GM19240 (cell line): ENCODE data around the gene SLC16A8.
"Not testable (repeated sequence)": the region's sequence is repeated elsewhere in the genome, so short reads cannot be mapped to it uniquely, and the experiment has no call there.

Experiments
- DNase-seq: peaks from one replicate; pipeline ENCODE4 v3.0.0; 2011; ENCODE audit warnings: low spot score; ENCODE audit not compliant: insufficient read length

SLC16A8 gene

DNA sequence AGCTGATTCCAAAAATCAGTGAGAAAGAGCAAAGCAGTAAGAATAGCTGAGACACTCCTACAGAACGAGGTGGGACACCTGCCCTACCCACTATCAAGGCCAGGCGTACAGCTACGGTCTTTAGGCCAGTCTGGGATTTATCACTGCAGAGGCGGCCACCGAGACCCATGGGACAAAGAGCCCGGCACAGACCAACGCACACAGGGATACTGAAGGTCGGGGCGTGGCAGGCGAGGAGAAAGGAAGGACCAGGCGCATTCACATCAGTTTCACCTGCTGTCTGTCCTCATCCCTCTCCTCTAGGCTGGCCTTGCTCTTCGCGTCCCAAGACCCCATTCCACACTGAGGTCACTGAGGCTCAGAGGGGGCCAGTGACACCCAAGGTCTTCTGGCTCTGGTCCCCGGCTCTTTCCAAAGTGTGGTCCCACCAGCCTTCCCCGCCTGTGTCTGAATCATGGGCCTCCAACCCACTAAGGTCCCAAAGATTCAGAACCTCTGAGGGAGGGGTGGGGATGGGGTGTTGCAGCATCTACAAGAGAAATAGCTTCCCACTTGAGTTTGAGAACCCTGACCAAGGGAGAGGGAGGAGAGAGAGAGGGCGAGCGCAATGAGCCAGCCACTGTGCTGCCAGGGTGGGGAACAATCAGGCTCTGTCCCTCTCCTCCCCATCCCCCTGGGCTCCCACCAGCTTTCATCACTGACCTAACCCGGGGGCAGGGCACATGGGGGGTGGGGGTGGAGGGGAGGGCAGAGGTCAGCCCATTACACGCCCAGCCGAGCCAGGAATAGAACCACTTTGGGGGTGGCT, 34.0 kb downstream of the SLC16A8 start:
- no peak for DNase-seq

DNA sequence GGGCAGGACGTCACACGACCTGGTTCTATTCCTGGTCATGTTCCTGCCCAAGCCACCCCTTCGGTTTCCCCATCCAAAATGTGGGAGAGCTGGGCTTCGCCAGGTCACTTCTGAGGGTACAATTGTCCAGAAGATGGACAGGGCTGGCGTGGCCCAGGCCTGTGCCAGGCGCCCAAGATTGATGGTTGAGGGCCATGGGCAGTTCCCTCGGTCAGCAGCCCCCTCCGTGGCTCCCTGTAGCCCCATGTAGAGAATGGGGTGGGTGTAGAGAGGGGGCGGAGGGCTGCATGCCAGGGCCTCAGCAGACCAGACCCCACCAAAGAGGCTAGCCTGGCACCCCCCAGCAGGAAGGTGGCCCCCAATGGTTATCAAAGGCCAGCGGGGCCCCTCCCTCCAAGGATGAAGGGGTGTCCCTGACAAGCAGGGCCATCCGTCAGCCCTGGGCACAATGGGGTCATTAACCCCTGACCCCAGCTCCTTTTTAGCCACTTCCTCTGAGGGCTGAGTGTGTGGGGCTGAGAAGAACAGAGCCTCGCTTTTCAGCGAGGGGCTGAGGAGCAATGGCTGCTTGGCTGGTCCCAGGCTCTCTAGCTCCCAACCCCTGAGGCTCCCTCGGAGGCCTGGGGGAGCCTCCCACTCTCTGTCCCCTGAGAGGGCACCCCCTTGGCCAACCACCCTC, 37.8 kb downstream of the SLC16A8 start:
- no peak for DNase-seq

DNA sequence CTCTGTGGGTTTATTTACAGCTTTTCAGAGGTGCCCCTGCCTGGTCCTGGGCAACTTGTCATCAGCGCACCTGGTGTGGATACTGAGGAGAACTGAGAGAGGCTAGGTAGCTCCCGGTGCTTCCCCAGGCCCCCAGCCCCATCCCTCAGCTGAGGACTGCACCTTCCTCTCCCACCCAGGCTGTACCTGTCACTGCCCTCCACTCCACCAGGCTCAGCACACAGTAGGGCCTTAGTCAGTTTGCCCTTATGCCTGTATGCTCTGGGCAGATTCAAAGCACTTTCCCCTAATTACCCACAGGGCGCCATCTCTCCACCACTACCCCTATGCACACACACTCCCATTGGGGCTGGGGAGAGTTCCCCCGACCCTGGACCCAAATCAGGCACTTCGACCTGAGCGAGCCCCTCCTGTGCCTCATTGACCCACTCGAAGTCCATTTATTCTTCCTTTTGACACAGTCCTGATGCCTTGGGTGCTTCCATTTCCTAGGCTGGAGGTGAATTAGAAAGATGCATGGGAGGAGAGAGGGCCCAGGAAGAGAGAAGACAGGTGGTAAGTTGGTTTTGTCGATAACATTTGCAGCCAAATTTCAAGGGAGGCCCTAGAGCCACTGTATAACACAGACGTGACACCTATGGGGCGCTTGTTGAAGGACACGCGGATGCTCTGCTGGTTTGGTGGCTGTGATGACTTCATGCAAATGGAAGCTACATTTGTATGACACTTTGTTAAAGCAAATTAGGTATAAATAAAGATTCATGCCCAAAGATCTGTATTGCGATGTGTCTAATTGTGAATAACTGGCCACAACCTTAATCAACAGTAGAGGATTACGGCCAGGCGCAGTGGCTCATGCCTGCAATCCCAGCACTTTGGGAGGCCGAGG, 40.6 kb downstream of the SLC16A8 start:
- DNase-seq = no peak

DNA sequence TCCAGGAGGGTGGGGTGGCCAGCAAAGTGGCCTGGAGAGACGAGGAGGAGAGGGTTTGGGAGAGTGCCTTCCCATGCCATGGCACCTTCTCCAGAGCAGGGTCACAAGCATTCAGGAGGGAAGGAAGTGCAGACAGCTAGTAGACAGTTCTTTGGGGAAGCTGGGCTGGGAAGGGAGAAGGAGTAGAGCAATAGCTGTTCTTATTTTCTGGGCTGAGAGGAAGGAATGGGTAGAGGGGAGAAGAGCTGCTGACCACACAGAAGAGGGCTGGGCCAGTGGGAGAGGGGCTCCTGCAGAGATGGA, 41.5 kb downstream of the SLC16A8 start:
- DNase-seq = no peak

DNA sequence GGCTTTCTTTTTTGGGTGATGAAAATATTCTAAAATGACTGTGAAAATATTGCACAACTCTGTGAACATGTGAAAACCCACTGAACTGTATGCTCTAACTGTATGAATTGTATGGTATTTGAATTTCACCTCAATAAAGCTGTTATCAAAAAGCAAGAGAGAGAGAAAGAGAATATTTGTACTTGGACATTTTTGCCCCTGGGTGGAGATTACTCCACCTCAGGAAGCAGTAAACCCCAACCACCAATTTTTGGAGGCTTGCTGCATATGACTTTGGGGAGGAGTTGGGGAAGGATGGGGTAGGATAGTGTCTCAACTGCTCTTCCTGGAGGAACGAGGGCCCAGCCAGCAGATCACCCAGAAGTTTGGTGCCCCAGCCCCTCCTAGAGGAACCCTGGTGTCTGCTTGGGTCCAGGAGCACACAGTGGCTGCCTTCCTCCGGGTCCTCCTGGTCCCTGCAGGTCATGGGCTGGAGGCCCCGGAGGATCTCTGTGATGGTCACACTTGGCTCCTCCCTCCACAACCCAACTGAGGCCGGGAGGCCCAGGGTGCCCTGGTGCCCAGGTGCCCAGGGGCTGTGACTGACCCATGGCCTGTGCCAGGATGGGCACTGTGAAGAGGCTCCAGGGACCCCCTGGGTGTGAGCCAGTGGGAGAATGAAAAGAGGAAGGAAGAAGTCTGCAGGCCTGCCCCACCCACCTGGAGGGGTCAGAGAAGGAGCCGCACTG, 42.1 kb downstream of the SLC16A8 start:
- no peak for DNase-seq

DNA sequence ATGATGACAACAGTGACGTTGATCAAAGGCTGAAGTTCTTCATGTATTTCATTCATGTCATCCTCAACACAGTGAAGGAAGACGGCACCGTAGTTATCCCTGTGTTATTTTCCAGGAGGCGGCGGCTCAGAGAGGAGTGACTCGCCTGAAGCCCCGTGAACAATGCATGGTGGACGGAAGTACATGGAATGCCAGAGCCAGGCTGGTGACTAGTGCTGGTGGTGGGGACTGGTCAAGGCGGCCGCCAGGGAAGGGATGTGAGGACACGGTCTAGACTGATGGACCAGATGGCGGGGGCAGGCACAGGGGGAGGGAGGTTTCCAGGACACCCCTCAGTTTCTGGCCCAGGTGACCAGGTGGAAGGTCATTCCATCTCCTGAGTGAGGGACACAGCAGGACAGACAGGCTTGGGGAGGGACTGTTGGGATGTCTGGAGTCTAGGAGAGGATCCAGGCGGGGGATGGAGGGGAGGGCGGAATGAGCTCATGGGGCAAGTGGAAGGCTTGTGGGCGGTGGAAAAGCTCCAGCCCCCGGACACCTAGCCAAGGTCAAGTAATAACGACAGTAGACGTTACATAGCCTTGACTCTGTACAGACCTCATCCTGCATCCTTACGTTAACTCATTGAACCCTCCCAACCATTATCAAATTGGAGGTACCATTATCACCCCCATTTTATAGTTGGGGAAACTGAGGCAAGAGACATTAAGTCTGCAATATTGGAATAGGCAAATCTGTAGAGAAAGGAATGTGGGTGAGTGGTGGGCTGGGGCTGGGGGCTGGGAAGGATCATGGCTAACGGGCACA, 42.8 kb downstream of the SLC16A8 start:
- no peak for DNase-seq

DNA sequence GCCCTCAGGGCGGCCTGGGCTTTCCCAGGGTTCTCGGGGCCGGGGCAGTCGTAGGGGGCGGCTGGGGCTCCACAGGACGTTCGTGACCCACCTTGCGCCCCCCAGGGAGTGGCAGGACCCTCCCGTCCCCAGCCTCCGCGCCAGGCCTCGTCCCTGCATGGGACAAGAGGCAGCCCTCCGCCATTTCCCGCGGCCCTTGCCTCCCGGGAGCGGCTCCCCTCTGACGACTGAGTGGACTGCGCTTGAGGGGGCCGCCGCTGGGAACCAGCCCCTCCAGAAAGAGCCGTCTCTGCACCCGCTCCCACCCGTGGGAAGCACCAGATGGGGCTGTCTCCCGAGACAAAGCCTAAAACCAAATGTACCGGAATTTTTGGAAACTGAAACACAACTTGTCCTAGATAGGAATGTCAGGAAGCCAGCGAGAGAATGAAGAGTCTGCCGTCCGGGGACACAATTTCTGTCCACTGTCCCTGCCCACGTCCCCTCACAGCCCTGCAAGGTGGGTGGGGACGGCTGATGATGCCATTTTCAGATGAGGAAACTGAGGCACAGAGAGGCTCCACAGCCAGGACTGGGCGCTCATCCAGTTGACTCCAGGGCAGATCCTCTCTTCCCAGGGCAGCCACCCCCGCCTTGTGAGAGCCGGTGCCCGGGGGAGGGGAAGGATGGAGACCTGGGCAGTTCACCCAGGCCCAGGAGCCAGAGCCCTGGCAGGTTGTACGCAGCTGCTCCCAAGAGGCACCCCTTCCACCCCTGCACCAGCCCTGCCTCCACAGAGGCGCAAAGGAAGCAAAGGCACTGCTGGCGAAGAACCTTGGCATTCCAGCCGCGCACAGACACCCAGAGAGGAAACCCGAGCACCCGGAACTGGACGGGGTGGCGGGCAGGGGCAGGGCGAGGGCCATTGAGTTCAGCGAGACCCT, 44.8 kb downstream of the SLC16A8 start:
- DNase-seq = no peak

DNA sequence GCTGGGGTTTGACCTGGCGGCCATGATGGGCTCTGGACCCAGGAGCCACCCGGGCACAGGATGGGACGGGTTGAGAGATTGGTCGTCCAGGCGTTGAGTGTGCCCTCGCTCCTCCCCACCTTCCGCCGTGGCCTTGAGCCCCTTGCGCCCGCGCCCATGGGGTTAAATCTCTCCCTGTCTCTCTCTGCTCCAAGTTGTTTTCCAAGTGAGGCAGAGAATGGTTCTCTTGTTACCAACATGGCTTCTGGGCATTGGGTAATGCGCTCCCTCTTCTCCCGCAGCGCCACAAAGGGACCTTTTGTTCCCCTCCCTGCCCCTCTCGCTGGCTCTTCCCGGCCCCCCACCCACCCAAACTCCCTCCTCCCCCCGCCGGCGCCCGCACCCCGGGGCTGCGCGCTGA, 45.6 kb downstream of the SLC16A8 start:
- DNase-seq = no peak

DNA sequence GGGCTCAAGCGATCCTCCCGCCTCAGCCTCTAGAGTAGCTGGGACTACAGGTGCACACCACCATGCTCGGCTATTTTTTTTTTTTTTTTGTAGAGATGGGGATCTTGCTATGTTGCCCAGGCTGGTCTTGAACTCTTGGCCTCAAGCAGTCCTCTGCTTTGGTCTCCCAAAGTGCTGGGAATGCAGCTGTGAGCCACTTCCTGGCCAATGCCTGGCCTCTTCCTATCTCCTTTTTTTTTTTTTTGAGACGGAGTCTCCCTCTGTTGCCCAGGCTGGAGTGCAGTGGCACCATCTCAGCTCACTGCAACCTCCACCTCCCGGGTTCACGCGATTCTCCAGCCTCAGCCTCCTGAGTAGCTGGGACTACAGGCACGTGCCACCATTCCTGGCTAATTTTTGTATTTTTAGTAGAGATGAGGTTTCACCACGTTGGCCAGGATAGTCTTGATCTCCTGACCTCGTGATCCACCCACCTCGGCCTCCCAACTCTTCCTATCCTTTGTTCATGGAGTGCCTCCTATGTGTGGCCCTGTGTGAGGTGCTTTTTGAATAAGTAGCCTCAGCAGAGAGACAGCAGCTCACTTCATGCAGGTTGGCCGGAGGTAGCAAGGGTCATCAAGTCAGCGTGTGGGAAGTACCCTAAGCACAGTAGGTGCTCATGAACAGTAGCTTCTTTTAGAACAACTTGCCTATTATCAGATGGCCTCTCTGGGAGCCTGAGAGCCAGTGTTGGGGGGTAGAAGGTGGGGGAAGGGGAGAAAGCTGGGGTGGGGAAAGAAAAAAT, 46.4 kb downstream of the SLC16A8 start:
- DNase-seq = not testable (repeated sequence)

DNA sequence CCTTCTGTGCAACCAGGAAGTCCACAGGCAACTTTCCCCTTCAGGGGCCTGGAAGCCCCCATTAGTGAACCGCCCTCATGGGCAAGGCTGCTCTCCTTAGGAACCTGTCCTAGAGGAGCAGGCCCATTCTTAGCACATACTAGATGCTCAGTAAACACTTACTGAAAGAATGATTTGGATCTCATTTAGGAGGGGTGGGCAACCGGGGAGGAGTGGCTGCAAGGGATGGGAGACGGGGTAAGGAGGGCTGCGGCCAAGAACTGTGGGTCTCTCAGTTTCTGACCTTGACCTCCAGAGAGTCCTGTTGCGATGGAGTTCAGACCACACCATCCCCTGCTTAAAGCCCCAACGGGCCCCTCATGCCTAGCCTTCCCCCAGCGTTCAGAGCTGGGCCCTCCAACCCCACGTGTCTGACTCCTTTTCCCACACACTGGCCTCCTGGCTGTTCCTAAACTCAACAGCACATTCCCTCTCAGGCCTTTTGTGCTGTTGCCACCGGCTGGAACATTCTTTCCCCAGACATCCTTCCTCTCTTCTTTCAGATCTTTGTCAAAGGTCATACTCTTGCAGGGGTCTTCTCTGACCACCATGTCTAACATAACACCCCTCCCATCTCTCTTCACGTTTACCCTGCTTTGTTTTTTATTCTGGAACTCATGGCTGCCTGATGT, 47.5 kb downstream of the SLC16A8 start:
- no peak for DNase-seq

DNA sequence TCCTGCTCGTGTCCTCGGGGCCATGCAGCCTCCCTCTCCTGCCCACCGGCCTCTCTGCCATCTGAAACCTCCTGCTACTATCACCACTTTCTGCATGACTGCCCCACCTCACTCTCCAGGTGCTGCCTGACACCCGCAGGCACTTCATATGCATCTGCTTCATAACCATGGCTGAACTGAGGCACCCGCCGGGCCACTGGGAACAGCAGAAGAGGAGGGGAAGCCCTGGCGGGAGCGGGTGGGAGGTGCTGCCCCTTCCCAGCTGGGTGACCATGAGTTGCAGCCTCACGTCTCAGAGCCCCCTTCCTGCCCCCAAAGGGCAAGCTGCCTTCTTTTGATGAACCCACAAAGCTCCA, 48.5 kb downstream of the SLC16A8 start:
- DNase-seq = no peak

DNA sequence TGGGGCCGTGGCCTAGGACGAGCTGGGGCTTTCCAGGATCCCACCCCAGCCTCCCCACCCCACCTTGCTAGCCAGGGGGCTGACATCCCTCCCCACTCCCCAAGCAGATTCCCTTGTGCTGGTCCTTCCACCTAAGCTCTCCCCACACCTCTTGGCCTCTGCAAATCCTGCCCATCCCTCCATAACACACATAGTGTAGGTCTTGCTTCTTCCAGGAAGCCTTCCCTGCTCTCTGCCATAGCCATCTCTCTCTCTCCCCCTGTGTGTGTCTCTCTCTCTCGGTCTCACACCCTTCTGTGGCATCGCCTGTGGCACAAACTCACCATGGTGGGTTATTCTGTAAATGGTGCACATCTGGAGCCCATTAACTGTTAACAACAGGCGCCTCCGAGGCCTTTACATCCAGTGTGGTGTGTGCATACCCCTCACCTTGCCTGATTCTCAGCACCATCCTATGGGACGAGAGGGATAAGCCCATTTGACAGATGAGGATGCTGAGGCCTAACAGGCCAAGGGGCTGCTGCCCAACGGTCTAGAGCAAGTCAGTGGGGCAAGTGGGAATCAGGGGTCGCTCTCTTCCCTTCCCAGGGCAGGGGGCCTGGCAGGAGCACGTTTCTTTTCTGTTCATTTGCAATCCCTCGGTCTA, 49.0 kb downstream of the SLC16A8 start:
- DNase-seq = no peak

DNA sequence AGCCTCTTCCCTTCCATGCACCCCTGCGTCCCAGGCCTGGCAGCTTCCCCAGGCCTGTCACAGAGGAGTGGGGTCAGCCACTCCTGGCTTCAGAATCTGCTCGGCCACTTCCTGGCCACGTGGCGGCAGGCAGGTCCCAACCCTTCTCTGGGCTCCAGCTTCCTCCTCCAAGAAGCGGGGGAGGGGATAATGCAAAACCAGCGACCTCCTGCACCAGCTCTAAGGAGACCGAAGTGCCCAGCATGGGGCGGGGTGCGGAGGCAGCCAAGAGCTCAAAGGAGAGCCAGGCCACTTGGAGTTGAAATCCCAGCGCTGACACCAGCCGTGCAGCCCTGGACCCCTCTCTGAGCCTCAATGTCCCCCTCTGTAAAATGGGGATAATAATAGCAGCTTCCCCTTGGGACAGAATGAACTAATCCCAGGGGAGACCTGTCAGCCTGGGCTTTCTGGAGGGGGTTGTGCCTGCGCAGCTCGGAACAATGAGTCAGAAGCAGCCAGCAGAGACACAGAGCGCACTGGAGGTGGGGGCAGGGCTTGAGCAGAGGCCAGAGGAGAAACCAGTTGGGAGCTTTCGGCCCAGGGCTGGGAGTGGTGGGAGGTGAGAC, 49.6 kb downstream of the SLC16A8 start:
- no peak for DNase-seq

DNA sequence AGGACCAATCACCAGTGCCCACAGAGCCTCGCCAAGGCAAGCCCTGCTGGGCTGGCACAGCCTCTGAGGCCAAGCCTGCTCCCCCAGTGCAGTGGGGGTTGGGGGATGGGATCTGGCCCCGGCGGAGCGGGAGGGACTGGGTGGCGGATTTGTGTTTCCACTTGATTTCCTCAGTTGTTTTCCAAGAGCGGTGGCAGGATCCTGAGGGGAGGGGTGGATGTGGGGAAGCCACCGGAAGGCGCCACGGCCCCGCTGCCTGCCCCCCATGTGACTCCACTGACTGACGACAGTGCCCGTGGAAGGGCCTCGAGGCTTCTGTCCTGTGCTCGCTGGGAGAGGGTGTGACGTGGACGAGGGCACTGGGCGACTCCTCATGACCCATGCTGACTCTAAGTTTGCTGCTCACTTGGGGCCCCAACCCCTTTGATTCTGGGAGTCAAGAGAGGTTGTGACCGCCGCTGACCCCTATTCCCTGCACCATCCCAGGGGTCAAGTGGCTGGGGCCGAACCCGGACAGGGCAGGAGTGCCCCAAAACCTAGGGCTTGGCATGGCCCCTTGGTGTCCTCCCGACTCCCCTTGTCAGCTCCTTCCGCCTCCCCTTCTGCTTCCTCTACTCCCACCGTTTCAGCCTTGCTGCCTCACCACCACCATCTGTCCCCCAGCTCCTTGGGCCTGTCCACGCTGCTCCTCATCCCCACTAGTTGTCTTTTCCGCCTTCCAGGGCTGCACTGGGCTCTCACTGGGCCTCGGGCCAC, 50.3 kb downstream of the SLC16A8 start:
- no peak for DNase-seq

DNA sequence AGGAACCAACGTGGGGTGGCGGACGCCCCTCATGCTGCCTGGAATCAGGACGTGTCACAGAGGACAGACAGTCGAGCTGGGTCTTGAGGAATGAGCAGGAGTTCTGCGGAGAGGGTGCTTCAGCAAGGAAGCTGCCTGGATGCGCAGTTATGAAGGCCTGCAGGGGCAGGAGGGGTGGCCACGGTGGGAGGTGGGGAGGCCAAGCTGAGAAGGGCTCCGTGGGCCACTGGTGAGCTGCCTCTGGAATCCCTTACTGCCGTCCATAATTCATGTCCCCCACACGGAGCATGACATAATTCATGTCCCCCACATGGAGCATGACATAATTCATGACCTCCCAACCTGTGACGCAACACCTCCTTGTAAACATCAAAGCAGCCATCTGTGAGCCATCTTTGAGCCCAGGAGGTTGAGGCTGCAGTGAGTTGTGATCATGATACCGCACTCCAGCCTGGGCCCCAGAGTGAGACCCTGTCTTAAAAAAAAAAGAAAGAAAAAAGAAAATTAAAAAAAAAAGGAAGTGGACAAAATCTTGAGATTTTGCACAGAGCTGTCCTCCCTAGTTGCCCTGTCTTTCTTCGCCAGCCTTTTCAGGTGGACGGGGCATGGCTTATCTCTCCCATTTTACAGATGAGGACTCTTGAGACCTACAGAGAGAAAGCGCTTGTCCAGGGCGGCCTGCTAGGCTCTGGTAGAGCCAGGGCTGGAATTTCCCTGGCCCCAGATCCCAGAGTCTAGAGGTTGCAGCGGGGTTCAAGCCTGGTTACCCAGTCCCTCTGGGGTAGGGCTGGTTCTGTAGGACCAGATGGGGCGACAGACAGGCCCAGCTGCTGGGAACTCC, 51.1 kb downstream of the SLC16A8 start:
- no peak for DNase-seq

DNA sequence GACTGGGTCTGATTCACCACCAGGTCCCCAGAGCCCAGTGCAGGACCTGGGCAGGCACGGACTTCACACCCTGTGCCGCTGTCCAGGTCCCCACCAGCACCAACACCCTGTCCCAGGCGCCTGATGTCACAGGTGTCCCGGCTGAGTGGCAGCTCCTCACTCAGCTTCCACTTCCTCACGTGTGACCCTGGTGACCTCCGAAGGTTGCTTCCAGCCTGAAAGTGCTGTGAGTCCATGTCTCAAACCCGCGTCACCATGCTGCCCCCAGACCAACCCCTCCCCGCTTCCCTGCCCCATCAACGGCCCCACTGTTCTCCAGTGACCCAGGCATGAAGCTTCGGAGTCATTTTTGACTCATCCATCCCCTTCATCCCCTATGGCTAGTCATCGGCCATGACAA, 52.5 kb downstream of the SLC16A8 start:
- no peak for DNase-seq
